HG02759 (cell line): ENCODE data around the gene DCUN1D4.
A peak's percentile ranks its signal among the peaks of the same experiment; 100 is the strongest.

Experiments
- ATAC-seq: cut with Tn5 transposase; IDR thresholded peaks from one replicate; pipeline ENCODE4 v1.9.1; 2021; ENCODE audit warnings: mild to moderate bottlenecking, moderate library complexity; ENCODE audit not compliant: unreplicated experiment

DCUN1D4 gene

GRCh38 chr4:51842554-51843308 is at the start of gene DCUN1D4:
Gene DCUN1D4 (plus strand): TSS chr4:51843153. CDS start chr4:51843243, 90 bp downstream.
- peak; percentile 89 for ATAC-seq

DNA sequence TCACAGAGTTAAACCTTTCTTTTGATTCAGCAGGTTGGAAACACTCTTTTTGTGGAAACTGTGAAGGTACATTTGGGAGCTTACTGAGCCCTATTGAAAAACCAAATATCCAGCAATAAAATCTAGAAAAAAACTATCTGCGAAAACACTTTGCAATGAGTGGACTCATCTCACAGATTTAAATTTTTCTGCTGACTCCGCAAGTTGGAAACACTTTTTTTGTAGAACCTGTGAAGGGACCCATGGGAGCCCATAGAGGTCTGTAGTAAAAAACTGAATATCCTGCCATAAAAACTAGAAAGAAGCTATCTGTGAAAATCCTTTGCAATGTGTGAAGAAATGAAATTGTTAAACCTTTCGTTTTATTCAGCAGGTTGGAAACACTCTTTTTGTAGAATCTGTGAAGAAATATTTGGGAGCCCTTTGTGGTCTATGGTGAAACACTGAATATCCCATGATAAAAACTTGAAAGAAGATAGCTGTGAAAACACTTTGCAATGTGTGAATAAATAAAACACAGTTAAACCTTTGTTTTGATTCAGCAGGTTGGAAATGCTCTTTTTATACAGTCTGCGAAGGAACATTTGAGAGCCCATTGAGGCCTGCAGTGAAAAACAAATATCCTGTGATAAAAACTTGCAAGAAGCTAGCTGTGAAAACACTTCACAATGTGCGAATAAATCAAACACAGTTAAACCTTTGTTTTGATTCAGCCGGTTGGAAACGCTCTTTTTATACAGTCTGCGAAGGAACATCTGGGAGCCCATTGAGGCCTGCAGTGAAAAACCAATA is 22.3 kb upstream of the DCUN1D4 start:
- ATAC-seq, result no peak

DNA sequence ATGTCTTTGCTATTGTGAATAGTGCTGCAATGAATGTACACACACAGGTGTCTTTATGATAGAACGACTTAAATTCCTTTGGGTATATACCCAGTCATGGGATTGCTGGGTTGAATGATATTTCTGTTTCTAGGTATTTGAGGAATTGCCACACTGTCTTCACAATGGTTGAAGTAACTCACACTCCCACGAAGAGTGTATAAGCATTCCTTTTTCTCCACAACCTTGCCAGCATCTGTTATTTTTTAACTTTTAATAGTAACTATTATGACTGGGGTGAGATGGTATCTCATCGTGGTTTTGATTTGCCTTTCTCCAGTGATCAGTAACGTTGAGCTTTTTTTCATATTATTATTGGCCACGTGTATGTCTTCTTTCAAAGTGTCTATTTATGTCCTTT is 17.6 kb upstream of the DCUN1D4 start:
- ATAC-seq, result no peak

DNA sequence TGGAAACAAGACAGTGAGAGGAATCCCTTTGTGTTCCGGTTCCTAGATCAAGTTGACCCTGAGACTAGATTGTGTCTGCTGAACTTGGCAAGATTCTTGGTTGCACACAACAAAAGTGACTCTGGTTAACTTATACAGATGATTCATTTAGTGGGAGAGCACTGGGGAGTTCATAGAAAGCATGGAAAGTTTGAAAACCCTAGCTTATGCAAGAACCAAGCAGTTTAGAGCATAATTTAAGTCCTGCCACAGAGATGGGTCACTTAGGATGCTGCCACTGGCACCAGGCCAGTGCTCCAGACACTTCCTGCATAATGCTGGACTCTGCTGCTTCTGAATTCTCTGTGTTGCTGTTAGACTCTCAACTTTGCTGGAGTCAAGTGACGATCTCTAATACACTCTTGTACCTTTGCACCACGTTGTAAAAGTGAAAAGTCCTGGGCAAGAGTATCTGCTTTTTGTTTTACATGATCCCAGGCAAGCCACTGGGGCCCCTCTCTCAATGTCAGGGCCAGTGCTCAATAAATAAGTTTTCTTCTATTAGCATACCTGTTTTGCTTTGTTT is 12.7 kb upstream of the DCUN1D4 start:
- no peak for ATAC-seq

DNA sequence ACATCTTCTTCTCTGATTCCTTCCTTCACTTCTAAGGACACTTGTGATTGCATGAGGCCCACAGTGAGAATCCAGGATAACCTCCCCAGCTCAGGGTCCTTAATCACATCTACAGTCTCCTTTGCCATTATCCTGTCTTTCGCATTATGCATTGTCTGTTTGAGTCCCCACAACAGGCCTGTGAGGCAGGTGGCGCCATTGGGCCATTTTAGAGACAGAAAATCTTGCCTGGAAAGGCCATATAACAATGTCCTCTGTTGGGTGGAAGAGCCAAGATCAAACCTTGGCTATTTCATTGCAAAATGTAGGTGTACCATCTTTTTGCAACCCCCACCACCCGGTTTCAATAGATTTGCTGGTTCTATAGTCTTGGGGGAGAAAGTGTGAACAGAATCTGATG is 11.8 kb upstream of the DCUN1D4 start:
- peak; percentile 88 for ATAC-seq

GRCh38 chr4:51833236-51833635 is 9.7 kb upstream of the DCUN1D4 start:
- no peak for ATAC-seq

GRCh38 chr4:51835079-51835478 is 7.9 kb upstream of the DCUN1D4 start:
- no peak for ATAC-seq

- ATAC-seq, result no peak
These were observed 7.1 kb upstream of the DCUN1D4 start for GRCh38 chr4:51835855-51836254.

DNA sequence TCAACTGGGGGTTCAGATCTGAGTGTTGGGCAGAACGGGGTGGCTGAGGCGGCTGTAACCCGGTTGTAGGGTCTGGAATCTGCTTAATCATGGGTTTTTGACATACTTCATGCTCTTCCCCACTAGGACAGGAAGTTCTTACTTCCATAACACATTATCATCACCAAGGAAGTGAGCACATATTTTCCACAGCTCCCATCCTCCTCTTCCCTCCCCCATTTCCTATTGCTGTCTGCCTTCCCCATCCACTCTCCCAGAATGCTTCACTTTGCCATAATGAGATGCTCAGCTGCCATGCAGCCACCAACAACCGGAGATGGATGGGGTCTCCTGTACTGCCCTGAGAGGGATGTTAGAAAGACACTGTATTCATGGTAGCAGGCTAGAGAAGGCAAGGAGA is 6.4 kb upstream of the DCUN1D4 start:
- ATAC-seq, result no peak

DNA sequence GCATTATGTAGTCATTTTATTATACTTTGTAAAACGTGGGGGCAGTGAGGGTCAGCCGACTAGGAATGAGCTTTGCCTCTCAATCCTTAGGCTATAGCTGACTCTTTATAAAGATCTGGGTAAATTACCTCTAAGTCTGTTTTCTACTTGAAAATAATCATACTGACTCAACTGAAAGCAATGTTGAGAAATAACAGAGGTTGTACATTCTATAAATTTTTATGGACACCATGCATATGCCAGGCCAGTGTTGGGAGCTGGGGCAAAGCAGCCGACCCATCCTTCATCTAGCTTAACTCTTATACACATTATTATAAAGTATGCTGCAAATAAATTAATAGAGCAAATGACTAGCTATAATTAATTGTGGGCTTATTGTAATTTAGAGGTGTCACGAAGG is 2.2 kb upstream of the DCUN1D4 start:
- ATAC-seq, result no peak

GRCh38 chr4:51842167-51842553 is 793 bp upstream of the DCUN1D4 start:
- no peak for ATAC-seq

GRCh38 chr4:51843309-51844152 is 578 bp downstream of the DCUN1D4 start:
- ATAC-seq, result peak; percentile 31

- peak; percentile 49 for ATAC-seq
These were observed 1.5 kb downstream of the DCUN1D4 start for GRCh38 chr4:51844153-51845054.

GRCh38 chr4:51845055-51845426 is 2.1 kb downstream of the DCUN1D4 start:
- ATAC-seq, result no peak

DNA sequence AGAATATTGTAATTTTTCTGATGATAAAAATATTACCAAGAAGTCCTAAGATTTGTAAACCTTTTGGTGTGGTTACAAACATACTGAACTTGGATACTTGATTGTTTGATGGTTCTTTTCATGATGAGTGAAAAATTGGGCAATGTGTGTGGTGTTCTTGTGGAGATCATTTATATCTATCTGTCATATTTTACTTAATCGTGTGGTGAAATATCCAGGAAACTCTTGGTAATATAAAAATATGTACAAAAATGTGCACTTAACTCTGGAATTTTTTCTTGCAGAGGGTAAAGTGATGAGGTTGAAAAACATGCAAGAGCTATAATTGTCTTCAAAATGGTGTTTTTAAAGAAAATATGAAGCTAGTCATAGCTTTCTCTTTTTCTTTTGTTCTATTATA is 2.8 kb downstream of the DCUN1D4 start:
- ATAC-seq, result no peak

DNA sequence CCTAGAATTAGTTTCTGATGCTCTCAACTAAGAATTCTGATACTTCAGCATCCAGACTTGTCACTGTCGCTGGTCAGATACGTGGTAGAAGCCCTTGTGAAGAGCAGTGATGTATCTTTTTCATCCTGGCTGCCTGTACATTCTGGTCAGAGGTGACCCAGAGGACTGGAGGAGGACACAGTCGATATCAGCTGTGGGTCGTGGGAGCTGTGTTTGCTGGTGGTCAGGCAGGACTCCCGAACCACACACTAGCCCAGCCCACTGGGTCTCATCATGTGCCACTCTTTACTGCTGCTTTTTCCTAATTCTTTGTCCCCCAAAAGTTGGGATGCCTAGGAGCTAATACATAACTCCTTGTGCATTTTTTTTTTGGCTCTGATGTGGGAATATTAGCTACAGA is 6.5 kb downstream of the DCUN1D4 start:
- ATAC-seq, result no peak

GRCh38 chr4:51850294-51850693 is 7.3 kb downstream of the DCUN1D4 start:
- ATAC-seq, result no peak

DNA sequence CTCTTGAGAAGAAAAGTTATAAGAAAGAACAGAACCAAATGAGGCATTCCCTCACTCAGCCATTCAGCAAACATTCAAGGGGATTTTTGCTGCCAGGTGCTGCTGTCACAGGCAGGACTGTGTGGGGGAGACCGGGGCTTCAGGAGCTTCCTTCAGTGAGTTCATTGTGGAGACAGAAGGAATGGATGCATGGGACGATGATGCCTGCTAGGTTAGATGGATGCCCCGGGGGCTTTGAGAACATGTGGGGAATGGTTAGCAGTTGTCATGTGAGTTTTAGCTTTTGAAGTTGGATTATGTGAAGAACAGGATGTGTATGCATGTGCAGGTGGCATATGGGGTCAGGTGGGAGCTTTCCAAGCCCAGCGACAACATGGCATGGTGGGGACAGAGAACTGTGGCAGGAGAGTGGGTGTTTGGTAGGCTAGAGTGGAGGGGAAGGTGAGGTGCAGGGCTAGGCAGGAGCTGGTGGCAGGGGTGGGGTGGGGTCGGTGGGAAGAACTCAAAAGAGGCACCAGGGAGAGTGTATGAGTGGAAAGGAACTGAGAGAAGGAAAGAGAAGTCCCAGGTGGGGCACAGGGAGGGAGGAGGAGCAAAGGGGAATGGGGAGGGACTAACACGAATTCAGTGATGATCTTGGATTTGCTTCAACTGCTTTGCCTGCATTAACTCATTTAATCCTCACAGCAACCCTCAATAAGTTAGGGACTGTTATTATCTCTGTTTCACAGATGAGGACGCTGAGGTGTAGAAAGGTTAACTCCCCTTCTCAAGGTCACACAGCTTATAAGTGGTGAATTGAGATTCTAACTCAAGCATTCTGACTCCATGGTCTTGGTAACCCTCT is 8.4 kb downstream of the DCUN1D4 start:
- no peak for ATAC-seq

GRCh38 chr4:51851937-51852290 is 9.0 kb downstream of the DCUN1D4 start:
- ATAC-seq, result no peak
